ENCODE measurements around the gene PRICKLE1. TPM values are rescaled to one million over a fixed set of nuclear protein-coding genes. Genes with fewer than 3 reads are reported as not detected.

The PRICKLE1 gene
- total and polyA plus RNA-seq, 2 experiments from 2014 or later = 16.5 to 25.9 TPM

DNA sequence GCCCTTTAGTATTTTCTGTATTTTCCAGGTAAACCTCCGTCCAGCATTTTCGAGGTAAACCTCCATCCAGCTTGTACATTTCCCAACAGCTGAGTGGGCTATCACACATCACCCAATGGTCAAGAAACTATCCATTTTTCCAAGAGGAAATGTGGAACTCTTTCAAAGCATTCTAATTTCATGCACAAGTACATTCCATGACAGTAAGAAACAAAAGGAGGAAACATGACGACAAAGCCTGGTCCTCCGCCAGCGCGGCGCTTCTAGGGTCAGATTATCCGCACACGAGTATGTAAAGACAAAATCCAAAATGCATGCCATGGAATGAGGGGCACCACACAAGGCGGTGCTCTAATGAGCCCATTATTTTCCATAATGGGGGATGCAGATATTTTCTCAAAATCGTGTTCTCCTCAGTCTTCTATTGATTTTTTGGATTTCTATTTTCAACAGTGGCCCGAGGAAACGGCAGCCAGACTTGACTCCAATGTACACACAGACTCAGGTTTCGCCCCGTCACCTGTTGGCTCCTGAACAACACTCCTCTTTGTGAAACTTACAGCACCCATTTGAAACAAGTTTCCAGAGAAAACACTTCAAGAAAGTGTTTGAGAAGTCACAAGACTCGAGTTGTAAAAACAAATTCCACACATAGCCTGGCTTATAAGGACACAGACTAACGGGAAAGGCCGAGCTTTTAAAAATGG lies 107.4 kb downstream of the PRICKLE1 start:
- Histone ChIP-seq H2AFZ (peak overlapping the region; percentile 14), H4K20me1 (ENCODE audit: insufficient read depth, poor library complexity, severe bottlenecking) (peaks cover 26% of the 10 kb centered on the region), H3K9me2 (replicated peaks; ENCODE audit: insufficient read depth) (no peaks in the 10 kb centered on the region), H3K79me2 (peaks cover 78% of the 10 kb centered on the region), H3K4me3 (peak overlapping the region; percentile 95), H3K36me3 (replicated peaks; ENCODE audit: insufficient read depth, low read depth) (no peaks in the 10 kb centered on the region), H3K4me1 (ENCODE audit: insufficient read depth) (peaks cover 20% of the 10 kb centered on the region), H3K9me3 (ENCODE audit: low read depth) (no peaks in the 10 kb centered on the region), H3K27ac (peak overlapping the region; percentile 84), H3K27me3 (no peaks in the 10 kb centered on the region), H3K4me2 (peak overlapping the region; percentile 87)
- peak; percentile 39 for DNase-seq (ENCODE audit: low spot score)
- TF ChIP-seq EZH2phosphoT487 (IDR thresholded peaks at IDR 0.05; ENCODE audit: low read depth, severe bottlenecking, unreplicated experiment) (no peak), EZH2 (IDR thresholded peaks at IDR 0.05; ENCODE audit: borderline replicate concordance) (no peak)
- TF ChIP-seq, protein P1, sequence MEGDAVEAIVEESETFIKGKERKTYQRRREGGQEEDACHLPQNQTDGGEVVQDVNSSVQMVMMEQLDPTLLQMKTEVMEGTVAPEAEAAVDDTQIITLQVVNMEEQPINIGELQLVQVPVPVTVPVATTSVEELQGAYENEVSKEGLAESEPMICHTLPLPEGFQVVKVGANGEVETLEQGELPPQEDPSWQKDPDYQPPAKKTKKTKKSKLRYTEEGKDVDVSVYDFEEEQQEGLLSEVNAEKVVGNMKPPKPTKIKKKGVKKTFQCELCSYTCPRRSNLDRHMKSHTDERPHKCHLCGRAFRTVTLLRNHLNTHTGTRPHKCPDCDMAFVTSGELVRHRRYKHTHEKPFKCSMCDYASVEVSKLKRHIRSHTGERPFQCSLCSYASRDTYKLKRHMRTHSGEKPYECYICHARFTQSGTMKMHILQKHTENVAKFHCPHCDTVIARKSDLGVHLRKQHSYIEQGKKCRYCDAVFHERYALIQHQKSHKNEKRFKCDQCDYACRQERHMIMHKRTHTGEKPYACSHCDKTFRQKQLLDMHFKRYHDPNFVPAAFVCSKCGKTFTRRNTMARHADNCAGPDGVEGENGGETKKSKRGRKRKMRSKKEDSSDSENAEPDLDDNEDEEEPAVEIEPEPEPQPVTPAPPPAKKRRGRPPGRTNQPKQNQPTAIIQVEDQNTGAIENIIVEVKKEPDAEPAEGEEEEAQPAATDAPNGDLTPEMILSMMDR (IDR thresholded peaks at IDR 0.05; ENCODE audit: poor library complexity) = no peak
- WGBS (ENCODE audit: low lambda C conversion rate, missing lambda C conversion rate) = 21% methylated on average over 18 of the region's 18 CpGs

DNA sequence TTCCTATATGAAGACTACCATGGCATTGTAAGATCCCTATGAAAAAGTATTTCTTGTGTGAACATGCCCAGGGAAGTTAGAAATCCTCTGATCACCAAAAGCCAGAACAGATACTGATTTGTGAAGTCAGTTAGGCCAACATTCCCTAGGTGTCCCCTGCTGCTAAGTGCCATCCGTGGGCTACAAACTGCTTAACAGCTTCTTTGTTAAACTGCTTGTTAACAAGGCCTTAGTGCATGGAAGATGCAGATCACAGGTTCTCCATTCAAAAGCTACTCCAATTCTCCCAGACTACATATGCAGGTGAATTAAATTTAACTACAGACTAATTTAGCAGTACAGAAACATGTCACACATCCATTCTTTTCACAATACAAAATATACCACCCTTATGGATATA lies 108.2 kb downstream of the PRICKLE1 start:
- Histone ChIP-seq H3K27ac (peak overlapping the region; percentile 84), H3K9me2 (replicated peaks; ENCODE audit: insufficient read depth) (no peaks in the 10 kb centered on the region), H3K27me3 (no peaks in the 10 kb centered on the region), H3K4me2 (peak overlapping the region; percentile 87), H3K36me3 (replicated peaks; ENCODE audit: insufficient read depth, low read depth) (no peaks in the 10 kb centered on the region), H2AFZ (no peak overlapping the region), H4K20me1 (ENCODE audit: insufficient read depth, poor library complexity, severe bottlenecking) (peaks cover 25% of the 10 kb centered on the region), H3K79me2 (peaks cover 78% of the 10 kb centered on the region), H3K9me3 (ENCODE audit: low read depth) (no peaks in the 10 kb centered on the region), H3K4me1 (ENCODE audit: insufficient read depth) (peaks cover 12% of the 10 kb centered on the region), H3K4me3 (no peak overlapping the region)
- WGBS (ENCODE audit: low lambda C conversion rate, missing lambda C conversion rate) = 33% methylated on average over 1 of the region's 1 CpG
- DNase-seq (ENCODE audit: low spot score) = no peak
- TF ChIP-seq, protein P1 (IDR thresholded peaks at IDR 0.05; ENCODE audit: poor library complexity) = no peak
- no peak for TF ChIP-seq EZH2 (IDR thresholded peaks at IDR 0.05; ENCODE audit: borderline replicate concordance)
- no peak for TF ChIP-seq EZH2phosphoT487 (IDR thresholded peaks at IDR 0.05; ENCODE audit: low read depth, severe bottlenecking, unreplicated experiment)

DNA sequence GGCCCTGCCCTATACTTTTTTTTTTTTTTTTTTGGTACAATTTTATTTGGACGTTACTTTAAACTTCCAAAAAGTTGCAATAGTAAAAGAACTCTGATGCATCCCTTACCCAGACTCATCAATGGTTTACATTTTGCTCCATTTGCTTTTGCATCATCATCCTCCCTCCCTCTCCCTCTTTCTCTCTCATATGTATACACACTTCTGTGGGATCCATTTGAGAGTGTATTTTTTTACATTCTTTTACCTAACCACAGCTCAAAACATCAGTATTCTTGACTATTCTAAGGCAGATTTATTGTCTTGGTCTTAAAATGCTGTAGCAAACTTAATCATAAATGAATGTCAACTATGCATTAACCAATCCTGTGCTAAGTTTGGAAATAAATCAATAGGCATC lies 111.6 kb downstream of the PRICKLE1 start:
- peaks cover 37% of the 10 kb centered on the region for H4K20me1 ChIP-seq (ENCODE audit: insufficient read depth, poor library complexity, severe bottlenecking)
- 57% methylated on average over 1 of the region's 1 CpG for WGBS (ENCODE audit: low lambda C conversion rate, missing lambda C conversion rate)
- H3K27ac ChIP-seq = no peak overlapping the region
- TF ChIP-seq, protein P1 (IDR thresholded peaks at IDR 0.05; ENCODE audit: poor library complexity) = no peak
- TF ChIP-seq EZH2 (IDR thresholded peaks at IDR 0.05; ENCODE audit: borderline replicate concordance) (no peak), EZH2phosphoT487 (IDR thresholded peaks at IDR 0.05; ENCODE audit: low read depth, severe bottlenecking, unreplicated experiment) (no peak)
- no peaks in the 10 kb centered on the region for H3K9me3 ChIP-seq (ENCODE audit: low read depth)
- peaks cover 13% of the 10 kb centered on the region for H3K4me1 ChIP-seq (ENCODE audit: insufficient read depth)
- no peaks in the 10 kb centered on the region for H3K36me3 ChIP-seq (replicated peaks; ENCODE audit: insufficient read depth, low read depth)
- H3K9me2 ChIP-seq (replicated peaks; ENCODE audit: insufficient read depth) = no peaks in the 10 kb centered on the region
- no peak for DNase-seq (ENCODE audit: low spot score)
- H3K4me3 ChIP-seq = no peak overlapping the region
- H3K4me2 ChIP-seq = no peak overlapping the region
- peaks cover 90% of the 10 kb centered on the region for H3K79me2 ChIP-seq
- H3K27me3 ChIP-seq = no peaks in the 10 kb centered on the region
- H2AFZ ChIP-seq = no peak overlapping the region

Measured in hepatocyte (in vitro differentiated cells).